WTC11 (cell line): ENCODE measurements around the gene ZBTB11. TPM values are rescaled to one million over a fixed set of nuclear protein-coding genes. Genes with fewer than 3 reads are reported as not detected.

ENCODE experiments used
- ATAC-seq: fragments of 200-7000 bp; cut with Tn5 transposase; 2 replicates; pipeline ENCODE4 v1.10.0; 2021; ENCODE audit warnings: mild to moderate bottlenecking, moderate library complexity
- CTCF ChIA-PET: fragments of 300-600 bp; sonication (Branson Sonifier 250); formaldehyde crosslinking; loops from one replicate; lab custom pipeline; 2021; ENCODE audit warnings: antibody characterized with exemption; lab: Charles Lee
- POLR2A ChIA-PET: fragments of 350-600 bp; sonication (Branson Sonifier 250); formaldehyde crosslinking; loops from one replicate; lab custom pipeline; 2021; ENCODE audit warnings: antibody characterized with exemption; lab: Charles Lee
- DNase-seq: peaks from one replicate; pipeline ENCODE4 v3.0.0; 2021; ENCODE audit warnings: low spot score
- H3K27ac Mint-ChIP-seq: 2 replicates; pipeline ENCODE4 v1.8.0; 2021; ENCODE audit warnings: mixed read lengths
- H3K27me3 Mint-ChIP-seq: 2 replicates; pipeline ENCODE4 v1.8.0; 2021; ENCODE audit warnings: low read depth, mild to moderate bottlenecking, moderate library complexity, mixed read lengths
- H3K36me3 Mint-ChIP-seq: 2 replicates; pipeline ENCODE4 v1.8.0; 2021; ENCODE audit warnings: mixed read lengths
- H3K4me1 Mint-ChIP-seq: 2 replicates; pipeline ENCODE4 v1.8.0; 2022; ENCODE audit warnings: mixed read lengths
- H3K4me3 Mint-ChIP-seq: 2 replicates; pipeline ENCODE4 v1.8.0; 2021; ENCODE audit warnings: mild to moderate bottlenecking, moderate library complexity, mixed read lengths
- H3K9me3 Mint-ChIP-seq: 2 replicates; pipeline ENCODE4 v1.8.0; 2021; ENCODE audit warnings: mixed read lengths
- E2F4 ChIP-seq: sonication (generic); formaldehyde crosslinking; IDR thresholded peaks from 2 replicates; pipeline ENCODE4 v1.8.1; 2022; ENCODE audit warnings: low read depth, mild to moderate bottlenecking, moderate library complexity, missing genetic modification reagents, borderline replicate concordance
- JAZF1 ChIP-seq: fragments of 250-450 bp; sonication (Bioruptor Pico); IDR thresholded peaks from 2 replicates; pipeline ENCODE4 v1.9.0; 2021; ENCODE audit warnings: moderate library complexity, mild to moderate bottlenecking, inconsistent platforms
- KAT7 ChIP-seq: sonication (generic); formaldehyde crosslinking; IDR thresholded peaks from 2 replicates; pipeline ENCODE4 v1.8.1; 2023; ENCODE audit warnings: missing genetic modification reagents, mild to moderate bottlenecking, borderline replicate concordance
- MAX ChIP-seq: sonication (generic); formaldehyde crosslinking; IDR thresholded peaks from 2 replicates; pipeline ENCODE4 v1.8.0; 2022; ENCODE audit warnings: mild to moderate bottlenecking, missing genetic modification reagents
- MLX ChIP-seq: sonication (generic); formaldehyde crosslinking; IDR thresholded peaks from 2 replicates; pipeline ENCODE4 v1.8.1; 2023; ENCODE audit warnings: mild to moderate bottlenecking, missing genetic modification reagents, moderate library complexity
- NFATC4 ChIP-seq: fragments of 250-450 bp; sonication (Bioruptor Pico); IDR thresholded peaks from 2 replicates; pipeline ENCODE4 v1.9.0; 2021; ENCODE audit warnings: mild to moderate bottlenecking
- NR3C1 ChIP-seq: sonication (generic); formaldehyde crosslinking; conservative IDR thresholded peaks from 2 replicates; pipeline ENCODE4 v1.8.1; 2023; ENCODE audit warnings: low read depth, mild to moderate bottlenecking, missing genetic modification reagents
- SOX15 ChIP-seq: fragments of 250-450 bp; sonication (Bioruptor Pico); IDR thresholded peaks from 2 replicates; pipeline ENCODE4 v1.9.0; 2021; ENCODE audit warnings: mild to moderate bottlenecking
- TEAD4 ChIP-seq: sonication (generic); formaldehyde crosslinking; IDR thresholded peaks from 2 replicates; pipeline ENCODE4 v1.8.0; 2022; ENCODE audit warnings: mild to moderate bottlenecking, missing genetic modification reagents
- ZBTB43 ChIP-seq: sonication (generic); formaldehyde crosslinking; IDR thresholded peaks from 2 replicates; pipeline ENCODE4 v1.8.1; 2023; ENCODE audit warnings: mild to moderate bottlenecking, missing genetic modification reagents
- ZMAT4 ChIP-seq: fragments of 250-450 bp; sonication (Bioruptor Pico); IDR thresholded peaks from 2 replicates; pipeline ENCODE4 v1.9.0; 2021; ENCODE audit warnings: mild to moderate bottlenecking
- ZNF138 ChIP-seq: sonication (generic); formaldehyde crosslinking; conservative IDR thresholded peaks from 2 replicates; pipeline ENCODE4 v1.8.1; 2022; ENCODE audit warnings: mild to moderate bottlenecking, moderate library complexity, missing genetic modification reagents
- ZNF232 ChIP-seq: sonication (generic); formaldehyde crosslinking; IDR thresholded peaks from 2 replicates; pipeline ENCODE4 v1.8.0; 2022; ENCODE audit warnings: mild to moderate bottlenecking, missing genetic modification reagents
- total RNA-seq: library from RNA; stranded (reverse); gene quantifications from 3 replicates; pipeline ENCODE4 v1.2.3, GENCODE V29; 2021
- TF ChIP-seq, protein P1 (sequence below): sonication (generic); formaldehyde crosslinking; IDR thresholded peaks from 2 replicates; pipeline ENCODE4 v1.8.0; 2022; ENCODE audit warnings: missing genetic modification reagents
- TF ChIP-seq, protein P2 (sequence below): sonication (generic); formaldehyde crosslinking; IDR thresholded peaks from 2 replicates; pipeline ENCODE4 v1.8.0; 2022; ENCODE audit warnings: mild to moderate bottlenecking, missing genetic modification reagents
- TF ChIP-seq, protein P3 (sequence below): fragments of 250-450 bp; sonication (Bioruptor Pico); IDR thresholded peaks from 2 replicates; pipeline ENCODE4 v1.8.0; 2021; ENCODE audit warnings: mild to moderate bottlenecking
- TF ChIP-seq, protein P4 (sequence below): fragments of 250-450 bp; sonication (Bioruptor Pico); conservative IDR thresholded peaks from 2 replicates; pipeline ENCODE4 v1.9.0; 2021; ENCODE audit warnings: mild to moderate bottlenecking
- TF ChIP-seq, protein P5 (sequence below): sonication (generic); formaldehyde crosslinking; IDR thresholded peaks from 2 replicates; pipeline ENCODE4 v1.8.1; 2022; ENCODE audit warnings: mild to moderate bottlenecking, moderate library complexity, missing genetic modification reagents

ZBTB11 gene
- total RNA-seq, 1 experiment from 2014 or later, result 13.5 TPM

DNA sequence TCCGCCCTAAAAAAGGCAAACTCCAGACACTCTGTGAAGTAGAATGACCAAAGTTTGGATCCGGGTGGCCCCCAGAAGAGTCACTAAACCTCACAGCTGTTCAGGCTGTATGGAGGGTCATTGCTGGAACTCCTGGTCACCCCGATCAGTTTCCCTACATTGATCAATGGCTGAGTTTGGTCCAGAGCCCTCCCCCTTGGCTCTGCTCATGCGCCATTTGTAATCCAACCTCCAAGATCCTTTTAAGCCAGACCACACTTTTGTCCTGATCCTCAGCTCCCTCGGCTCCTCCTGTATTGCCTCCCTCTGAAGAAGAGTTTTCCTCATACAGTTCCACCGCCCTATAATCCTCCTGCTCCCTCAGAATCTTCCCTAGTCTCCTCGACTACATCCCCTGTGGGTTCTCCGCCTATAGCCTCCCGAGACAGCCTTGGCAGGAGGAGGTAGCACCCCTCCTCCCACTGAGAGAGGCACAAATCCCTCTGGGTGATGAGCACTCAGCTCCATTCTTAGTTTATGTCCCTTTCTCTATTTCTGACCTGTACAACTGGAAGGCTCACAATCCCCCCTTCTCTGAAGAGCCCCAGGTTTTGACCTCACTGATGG lies 42.2 kb downstream of the ZBTB11 start:
- no peak overlapping the region for H3K4me3 Mint-ChIP-seq
- H3K4me1 Mint-ChIP-seq, result peaks cover 14% of the 10 kb centered on the region
- H3K27me3 Mint-ChIP-seq, result no peaks in the 10 kb centered on the region
- ChIA-PET POLR2A (no interaction called here), CTCF (interaction anchor here (1.3 kb wide), 1 partner anchor 61 kb away, joined by 3 read pairs; the partner anchor contains the start of gene PCNP)
- ATAC-seq, result no peak
- H3K36me3 Mint-ChIP-seq, result no peaks in the 10 kb centered on the region
- no peaks in the 10 kb centered on the region for H3K9me3 Mint-ChIP-seq
- no peak for TF ChIP-seq ZNF138
- TF ChIP-seq, protein P1, sequence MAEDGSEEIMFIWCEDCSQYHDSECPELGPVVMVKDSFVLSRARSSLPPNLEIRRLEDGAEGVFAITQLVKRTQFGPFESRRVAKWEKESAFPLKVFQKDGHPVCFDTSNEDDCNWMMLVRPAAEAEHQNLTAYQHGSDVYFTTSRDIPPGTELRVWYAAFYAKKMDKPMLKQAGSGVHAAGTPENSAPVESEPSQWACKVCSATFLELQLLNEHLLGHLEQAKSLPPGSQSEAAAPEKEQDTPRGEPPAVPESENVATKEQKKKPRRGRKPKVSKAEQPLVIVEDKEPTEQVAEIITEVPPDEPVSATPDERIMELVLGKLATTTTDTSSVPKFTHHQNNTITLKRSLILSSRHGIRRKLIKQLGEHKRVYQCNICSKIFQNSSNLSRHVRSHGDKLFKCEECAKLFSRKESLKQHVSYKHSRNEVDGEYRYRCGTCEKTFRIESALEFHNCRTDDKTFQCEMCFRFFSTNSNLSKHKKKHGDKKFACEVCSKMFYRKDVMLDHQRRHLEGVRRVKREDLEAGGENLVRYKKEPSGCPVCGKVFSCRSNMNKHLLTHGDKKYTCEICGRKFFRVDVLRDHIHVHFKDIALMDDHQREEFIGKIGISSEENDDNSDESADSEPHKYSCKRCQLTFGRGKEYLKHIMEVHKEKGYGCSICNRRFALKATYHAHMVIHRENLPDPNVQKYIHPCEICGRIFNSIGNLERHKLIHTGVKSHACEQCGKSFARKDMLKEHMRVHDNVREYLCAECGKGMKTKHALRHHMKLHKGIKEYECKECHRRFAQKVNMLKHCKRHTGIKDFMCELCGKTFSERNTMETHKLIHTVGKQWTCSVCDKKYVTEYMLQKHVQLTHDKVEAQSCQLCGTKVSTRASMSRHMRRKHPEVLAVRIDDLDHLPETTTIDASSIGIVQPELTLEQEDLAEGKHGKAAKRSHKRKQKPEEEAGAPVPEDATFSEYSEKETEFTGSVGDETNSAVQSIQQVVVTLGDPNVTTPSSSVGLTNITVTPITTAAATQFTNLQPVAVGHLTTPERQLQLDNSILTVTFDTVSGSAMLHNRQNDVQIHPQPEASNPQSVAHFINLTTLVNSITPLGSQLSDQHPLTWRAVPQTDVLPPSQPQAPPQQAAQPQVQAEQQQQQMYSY (CRISPR knock-in tag), result peak; percentile 66; the same call in 1 of the 2 replicates
- H3K27ac Mint-ChIP-seq, result no peak overlapping the region
- DNase-seq, result no peak

- H3K4me1 Mint-ChIP-seq, result peaks cover 12% of the 10 kb centered on the region
- H3K27me3 Mint-ChIP-seq, result no peaks in the 10 kb centered on the region
- no peak for TF ChIP-seq E2F4 (CRISPR knock-in tag)
- TF ChIP-seq ZBTB43 (CRISPR knock-in tag), result no peak
- TF ChIP-seq MAX (CRISPR knock-in tag), result no peak
- no peak for TF ChIP-seq MLX (CRISPR knock-in tag)
- TF ChIP-seq, protein P2, sequence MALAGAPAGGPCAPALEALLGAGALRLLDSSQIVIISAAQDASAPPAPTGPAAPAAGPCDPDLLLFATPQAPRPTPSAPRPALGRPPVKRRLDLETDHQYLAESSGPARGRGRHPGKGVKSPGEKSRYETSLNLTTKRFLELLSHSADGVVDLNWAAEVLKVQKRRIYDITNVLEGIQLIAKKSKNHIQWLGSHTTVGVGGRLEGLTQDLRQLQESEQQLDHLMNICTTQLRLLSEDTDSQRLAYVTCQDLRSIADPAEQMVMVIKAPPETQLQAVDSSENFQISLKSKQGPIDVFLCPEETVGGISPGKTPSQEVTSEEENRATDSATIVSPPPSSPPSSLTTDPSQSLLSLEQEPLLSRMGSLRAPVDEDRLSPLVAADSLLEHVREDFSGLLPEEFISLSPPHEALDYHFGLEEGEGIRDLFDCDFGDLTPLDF (CRISPR knock-in tag), result no peak
- TF ChIP-seq, protein P3, sequence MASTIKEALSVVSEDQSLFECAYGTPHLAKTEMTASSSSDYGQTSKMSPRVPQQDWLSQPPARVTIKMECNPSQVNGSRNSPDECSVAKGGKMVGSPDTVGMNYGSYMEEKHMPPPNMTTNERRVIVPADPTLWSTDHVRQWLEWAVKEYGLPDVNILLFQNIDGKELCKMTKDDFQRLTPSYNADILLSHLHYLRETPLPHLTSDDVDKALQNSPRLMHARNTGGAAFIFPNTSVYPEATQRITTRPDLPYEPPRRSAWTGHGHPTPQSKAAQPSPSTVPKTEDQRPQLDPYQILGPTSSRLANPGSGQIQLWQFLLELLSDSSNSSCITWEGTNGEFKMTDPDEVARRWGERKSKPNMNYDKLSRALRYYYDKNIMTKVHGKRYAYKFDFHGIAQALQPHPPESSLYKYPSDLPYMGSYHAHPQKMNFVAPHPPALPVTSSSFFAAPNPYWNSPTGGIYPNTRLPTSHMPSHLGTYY, result no peak
- no peak for TF ChIP-seq TEAD4 (CRISPR knock-in tag)
- H3K9me3 Mint-ChIP-seq, result no peaks in the 10 kb centered on the region
- no peak overlapping the region for H3K4me3 Mint-ChIP-seq
- H3K36me3 Mint-ChIP-seq, result no peaks in the 10 kb centered on the region
- no peak overlapping the region for H3K27ac Mint-ChIP-seq
- DNase-seq, result no peak
- POLR2A ChIA-PET, result no interaction called here
- CTCF ChIA-PET, result no interaction called here
- no peak for ATAC-seq
Observed at GRCh38 chr3:101633186-101633585, 43.7 kb downstream of the ZBTB11 start.

GRCh38 chr3:101632586-101632985 lies 44.3 kb downstream of the ZBTB11 start:
- Mint-ChIP-seq H3K4me1 (peaks cover 6% of the 10 kb centered on the region), H3K36me3 (no peaks in the 10 kb centered on the region), H3K4me3 (no peak overlapping the region), H3K9me3 (no peaks in the 10 kb centered on the region), H3K27ac (no peak overlapping the region), H3K27me3 (no peaks in the 10 kb centered on the region)
- ChIA-PET CTCF (interaction anchor here (1.0 to 1.8 kb wide), 2 partner anchors 59 to 251 kb away, joined by 3 to 8 read pairs; partner anchors contain the start of gene PCNP), POLR2A (no interaction called here)
- DNase-seq (no peak), ATAC-seq (no peak)
- no peak for TF ChIP-seq JAZF1 (CRISPR knock-in tag)
- no peak for TF ChIP-seq KAT7 (CRISPR knock-in tag)
- no peak for TF ChIP-seq NFATC4
- TF ChIP-seq NR3C1 (CRISPR knock-in tag), result no peak
- TF ChIP-seq, protein P4, sequence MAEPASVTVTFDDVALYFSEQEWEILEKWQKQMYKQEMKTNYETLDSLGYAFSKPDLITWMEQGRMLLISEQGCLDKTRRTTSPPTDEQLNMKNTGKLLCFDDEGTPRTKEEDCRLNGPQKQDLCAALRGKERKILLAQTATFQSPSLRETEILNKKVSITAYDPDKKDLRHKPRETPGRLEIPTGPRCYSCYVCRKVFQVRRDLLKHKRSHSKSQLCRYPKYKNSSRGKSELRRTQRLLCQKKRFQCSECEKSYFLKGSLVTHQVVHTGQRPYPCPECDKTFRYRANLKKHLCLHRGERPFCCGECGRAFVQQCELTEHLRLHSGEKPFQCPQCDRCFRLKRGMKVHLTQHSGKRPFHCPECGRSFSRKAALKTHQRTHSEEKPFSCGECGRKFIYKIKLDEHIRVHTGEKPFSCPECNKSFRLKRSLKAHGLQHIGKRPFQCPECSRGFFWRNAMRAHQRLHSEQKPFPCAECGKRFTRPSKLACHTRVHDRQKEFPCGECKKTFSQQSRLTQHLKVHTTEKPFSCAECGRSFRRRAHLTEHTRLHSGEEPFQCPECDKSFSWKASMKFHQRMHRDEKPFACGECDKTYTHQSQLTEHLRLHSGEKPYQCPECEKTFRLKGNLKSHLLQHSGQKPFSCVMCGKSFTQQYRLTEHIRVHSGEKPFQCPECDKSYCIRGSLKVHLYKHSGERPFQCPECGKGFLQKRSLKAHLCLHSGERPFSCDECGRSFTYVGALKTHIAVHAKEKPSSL (CRISPR knock-in tag), result no peak
- no peak for TF ChIP-seq ZMAT4 (CRISPR knock-in tag)
- TF ChIP-seq, protein P5, sequence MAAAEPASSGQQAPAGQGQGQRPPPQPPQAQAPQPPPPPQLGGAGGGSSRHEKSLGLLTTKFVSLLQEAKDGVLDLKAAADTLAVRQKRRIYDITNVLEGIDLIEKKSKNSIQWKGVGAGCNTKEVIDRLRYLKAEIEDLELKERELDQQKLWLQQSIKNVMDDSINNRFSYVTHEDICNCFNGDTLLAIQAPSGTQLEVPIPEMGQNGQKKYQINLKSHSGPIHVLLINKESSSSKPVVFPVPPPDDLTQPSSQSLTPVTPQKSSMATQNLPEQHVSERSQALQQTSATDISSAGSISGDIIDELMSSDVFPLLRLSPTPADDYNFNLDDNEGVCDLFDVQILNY (CRISPR knock-in tag), result no peak
- TF ChIP-seq ZNF232, result no peak
- TF ChIP-seq SOX15 (CRISPR knock-in tag), result no peak
